ENCODE data around the gene BMP6. TPM values are rescaled to one million over a fixed set of nuclear protein-coding genes. Genes with fewer than 3 reads are reported as not detected.

BMP6 gene
- total and polyA plus RNA-seq, 2 of the 8 experiments (the other 6 are each of a cell fraction or from before 2014, with no cell fraction given): 2.0 to 2.1 TPM

GRCh38 chr6:7720346-7720745 lies 5.6 kb upstream of the BMP6 start:
- no peak for FAIRE-seq
- TF ChIP-seq GABPA (IDR thresholded peaks at IDR 0.05; ENCODE audit: borderline replicate concordance, insufficient read depth, low read length) (no peak), POLR2A (IDR thresholded peaks at IDR 0.05; ENCODE audit: control extremely low read depth in 1 of 2, low read depth in 2 of 2, low read length in 2 of 2) (no peak), SIRT6 (IDR thresholded peaks at IDR 0.05; ENCODE audit: low read length) (no peak), POU5F1 (IDR thresholded peaks at IDR 0.05; ENCODE audit: low read depth, low read length) (no peak), NRF1 (IDR thresholded peaks at IDR 0.05; ENCODE audit: low read depth, low read length) (no peak), CBX5 (IDR thresholded peaks at IDR 0.05; ENCODE audit: low read depth, low read length) (no peak), TBP (IDR thresholded peaks at IDR 0.05; ENCODE audit: low read depth, low read length) (no peak), BCL11A (IDR thresholded peaks at IDR 0.05; ENCODE audit: low read depth in 2 of 2, low read length in 2 of 2) (no peak)
- no peak overlapping the region for H3K23ac ChIP-seq (ENCODE audit: insufficient read length)
- H3K18ac ChIP-seq (ENCODE audit: extremely low read depth, low read length): no peak overlapping the region
- no peak overlapping the region for H2BK120ac ChIP-seq (replicated peaks; ENCODE audit: low read depth, low read length)
- H3K79me1 ChIP-seq (ENCODE audit: low read depth, low read length): no peaks in the 10 kb centered on the region
- H3K36me3 ChIP-seq (ENCODE audit: control insufficient read depth in 2 of 4, insufficient read depth in 4 of 4, low read length in 3 of 4): no peaks in the 10 kb centered on the region
- no peak overlapping the region for H4K5ac ChIP-seq (ENCODE audit: insufficient read length, low read depth, low read length)
- H2BK20ac ChIP-seq (ENCODE audit: low read length): no peak overlapping the region
- no peak overlapping the region for H4K91ac ChIP-seq (replicated peaks; ENCODE audit: insufficient read length, low read length)
- H3K79me2 ChIP-seq (ENCODE audit: control insufficient read depth in 1 of 2, insufficient read depth in 2 of 2, low read length in 2 of 2): no peaks in the 10 kb centered on the region
- CTCF ChIA-PET (ENCODE audit: partially characterized antibody): no interaction called here
- no peak overlapping the region; the same call in 1 of the 2 replicates for H4K8ac ChIP-seq (ENCODE audit: extremely low read depth, insufficient read depth, low read length)
- POLR2A ChIA-PET (ENCODE audit: partially characterized antibody): no interaction called here
- H2BK5ac ChIP-seq (ENCODE audit: low read depth, low read length): no peak overlapping the region
- H3K4me3 ChIP-seq (ENCODE audit: extremely low read depth in 1 of 4, insufficient read depth in 2 of 4, low read depth in 3 of 4, low read length in 4 of 4): no peak overlapping the region
- H2BK15ac ChIP-seq (ENCODE audit: low read length): no peak overlapping the region
- H3K27me3 ChIP-seq (replicated peaks in 1 of 4; ENCODE audit: control insufficient read depth in 3 of 4, extremely low read depth in 1 of 4, insufficient read depth in 3 of 4, low read length in 3 of 4): peaks cover 20 to 24% (median 21%) of the 10 kb centered on the region in 4 experiments
- WGBS, 2 experiments (ENCODE audit: extremely low coverage in 1 of 2, insufficient coverage in 1 of 2, insufficient read length in 1 of 2, insufficient replicate concordance in 2 of 2, low coverage in 1 of 2, low lambda C conversion rate in 2 of 2, missing lambda C conversion rate in 1 of 2): 92% methylated on average over 2 of the region's 2 CpGs; no CpG with 5 or more reads in 1 of the 2 experiments
- H3K4me1 ChIP-seq (replicated peaks in 1 of 4; ENCODE audit: control insufficient read depth in 3 of 4, insufficient read depth in 4 of 4, low read length in 3 of 4): peaks cover 0 to 3% (median under 1%) of the 10 kb centered on the region in 4 experiments; a peak in 2 of 7 replicates
- no peak overlapping the region for H2BK12ac ChIP-seq (ENCODE audit: low read depth, low read length)
- no peak overlapping the region for H2AFZ ChIP-seq (ENCODE audit: low read length)
- H2AK5ac ChIP-seq (ENCODE audit: low read depth, low read length): no peak overlapping the region
- H3K14ac ChIP-seq (ENCODE audit: insufficient read length): no peak overlapping the region
- H3K9ac ChIP-seq (replicated peaks in 1 of 4; ENCODE audit: extremely low read depth in 1 of 4, low read depth in 3 of 4, low read length in 3 of 4): no peak overlapping the region
- H3K9me3 ChIP-seq (ENCODE audit: insufficient read depth in 2 of 2, low read depth in 1 of 2, low read length in 1 of 2): no peaks in the 10 kb centered on the region
- no peak overlapping the region for H3K4me2 ChIP-seq (ENCODE audit: insufficient read depth in 1 of 2, low read depth in 2 of 2, low read length in 2 of 2)
- no peak overlapping the region for H3K27ac ChIP-seq (ENCODE audit: low read depth, low read length)
- no peak overlapping the region for H3K56ac ChIP-seq (replicated peaks; ENCODE audit: insufficient read length, low read depth, low read length)
- no peaks in the 10 kb centered on the region for H4K20me1 ChIP-seq (replicated peaks in 1 of 2; ENCODE audit: control insufficient read depth in 1 of 2, insufficient read depth in 2 of 2, low read length in 2 of 2)
- no peak for DNase-seq (ENCODE audit: low read depth in 1 of 2, low spot score in 2 of 2)
- H3K4ac ChIP-seq (replicated peaks; ENCODE audit: insufficient read length, low read depth, low read length): no peak overlapping the region
- H3K23me2 ChIP-seq (ENCODE audit: low read depth, low read length): no peaks in the 10 kb centered on the region

Data from H1 (cell line).